ENCODE measurements around the gene ACAD11. TPM values are rescaled to one million over a fixed set of nuclear protein-coding genes. Genes with fewer than 3 reads are reported as not detected.

ACAD11 gene
- total and polyA plus RNA-seq, 9 of the 15 experiments (the other 6 are each of a cell fraction or from before 2014, with no cell fraction given): 1.3 to 8.4 (median 4.0) TPM

- TF ChIP-seq ZNF511 (CRISPR knock-in tag; IDR thresholded peaks at IDR 0.05) (no peak), ZFPM2 (CRISPR knock-in tag; IDR thresholded peaks at IDR 0.05) (no peak), BRCA1 (IDR thresholded peaks at IDR 0.05) (no peak), BRCA1 (CRISPR knock-in tag; IDR thresholded peaks at IDR 0.05) (no peak), CBX2 (IDR thresholded peaks at IDR 0.05; ENCODE audit: insufficient read depth, low read length, poor library complexity, severe bottlenecking) (no peak), ZNF639 (CRISPR knock-in tag; conservative IDR thresholded peaks at IDR 0.05 in 1 of 2, IDR thresholded peaks at IDR 0.05 in 1 of 2) (peak in 1 of 2 experiments; percentile 91; a peak in 2 of 4 replicates), SMARCE1 (IDR thresholded peaks at IDR 0.05) (no peak), TEAD2 (tag; IDR thresholded peaks at IDR 0.05) (no peak), E2F6 (IDR thresholded peaks at IDR 0.05; ENCODE audit: borderline replicate concordance in 1 of 2, extremely low read depth in 1 of 2, insufficient read depth in 1 of 2, insufficient read length in 1 of 2, low read depth in 1 of 2, low read length in 1 of 2, poor library complexity in 1 of 2, severe bottlenecking in 1 of 2) (no peak), DPF2 (IDR thresholded peaks at IDR 0.05) (0 out of 2 replicates have a peak, but pooled peaks have one; percentile 19), RBBP5 (IDR thresholded peaks at IDR 0.05; ENCODE audit: borderline replicate concordance, insufficient read depth, low read length, poor library complexity, severe bottlenecking) (no peak), MEIS2 (IDR thresholded peaks at IDR 0.05; ENCODE audit: partially characterized antibody) (peak; percentile 26), CCAR2 (IDR thresholded peaks at IDR 0.05; ENCODE audit: low read depth, low read length) (no peak), ZNF583 (CRISPR knock-in tag; IDR thresholded peaks at IDR 0.05) (peak; percentile 73; the same call in 1 of the 2 replicates), HES1 (IDR thresholded peaks at IDR 0.05; ENCODE audit: low read depth) (no peak), CBFA2T3 (IDR thresholded peaks at IDR 0.05) (peak; percentile 84), RCOR1 (IDR thresholded peaks at IDR 0.05; ENCODE audit: borderline replicate concordance in 1 of 2, low read depth in 2 of 2, low read length in 2 of 2) (peak in 1 of 2 experiments; percentile 78; a peak in 1 of 4 replicates), HEY1 (CRISPR knock-in tag; IDR thresholded peaks at IDR 0.05; ENCODE audit: borderline replicate concordance) (no peak), ZNF740 (CRISPR knock-in tag; IDR thresholded peaks at IDR 0.05) (no peak), ZNF740 (tag; IDR thresholded peaks at IDR 0.05) (peak in 1 of 2 experiments; percentile 55; a peak in 1 of 4 replicates), HDAC1 (IDR thresholded peaks at IDR 0.05) (0 out of 4 replicates have a peak, but pooled peaks of 1 of the 2 experiments have one; percentile 34), ZNF589 (CRISPR knock-in tag; IDR thresholded peaks at IDR 0.05; ENCODE audit: low read depth) (peak; percentile 69; the same call in 1 of the 2 replicates)
These were observed 5.4 kb downstream of the ACAD11 start (continued) for GRCh38 chr3:132654190-132654589.
